Fibroblast of peridontal ligament (primary cell): ENCODE measurements around the gene TALDO1.
A peak's percentile ranks its signal among the peaks of the same experiment; 100 is the strongest.
"Not testable (repeated sequence)": the region's sequence is repeated elsewhere in the genome, so short reads cannot be mapped to it uniquely, and the experiment has no call there.

Experiments used
- DNase-seq: peaks from one replicate; pipeline ENCODE4 v3.0.0-alpha.2; 2010; ENCODE audit errors: extremely low read depth

Gene TALDO1

DNA sequence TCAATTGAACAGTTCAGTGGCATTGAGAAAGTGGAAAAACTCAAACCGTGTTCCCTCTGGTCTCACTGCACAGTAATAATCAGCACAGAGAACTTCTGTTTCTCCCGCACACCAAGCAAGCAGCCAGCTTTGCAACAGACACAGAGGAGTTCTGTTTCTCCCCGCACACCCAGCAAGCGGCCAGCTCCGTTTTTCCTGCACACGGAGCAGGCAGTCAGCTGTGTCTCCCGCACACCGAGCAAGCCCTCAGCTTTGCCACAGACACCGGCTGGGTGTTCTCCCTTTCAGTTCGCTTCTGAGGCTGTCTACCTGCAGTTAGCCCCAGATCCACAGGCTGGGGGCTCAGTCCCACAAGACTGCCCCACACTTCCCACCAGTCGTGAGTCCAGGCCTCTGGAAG, 9.9 kb upstream of the TALDO1 start:
- no peak for DNase-seq

DNA sequence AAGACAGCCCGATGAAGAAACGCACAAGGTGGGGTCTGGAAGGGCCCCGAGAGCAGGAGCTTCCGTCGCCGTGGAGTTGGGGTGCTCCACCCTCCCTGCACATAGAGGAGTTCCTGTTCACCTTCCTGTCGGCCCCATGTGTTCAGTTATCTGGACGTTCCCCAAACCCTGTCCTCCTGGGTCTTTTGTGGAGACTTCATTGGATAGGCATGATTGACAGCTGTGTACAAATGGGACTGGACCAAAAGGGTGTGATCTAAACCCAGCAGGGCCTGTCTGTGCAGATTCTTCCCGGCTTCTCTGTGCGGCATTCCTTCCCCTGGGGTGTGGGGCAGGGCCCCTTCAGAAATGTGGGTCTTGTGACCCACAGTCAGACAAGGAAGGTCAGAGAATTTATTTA, 9.4 kb upstream of the TALDO1 start:
- not testable (repeated sequence) for DNase-seq

DNA sequence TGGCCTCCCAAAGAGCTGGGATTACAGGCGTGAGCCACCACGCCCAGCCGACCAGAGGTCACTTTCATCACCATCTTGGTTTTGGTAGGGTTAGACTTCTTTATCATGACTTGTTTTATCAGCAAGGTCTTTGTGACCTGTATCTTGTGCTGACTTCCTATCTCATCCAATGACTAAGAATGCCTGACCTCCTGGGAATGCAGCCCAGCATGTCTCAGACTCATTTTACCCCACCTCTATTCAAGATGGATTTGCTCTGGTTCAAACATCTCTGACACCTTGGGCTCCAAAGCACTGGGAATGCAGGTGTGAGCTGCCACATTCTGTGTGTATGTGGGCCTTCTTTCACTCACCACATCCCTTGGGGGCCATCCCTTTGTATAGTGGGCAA, 5.1 kb upstream of the TALDO1 start:
- DNase-seq = no peak

DNA sequence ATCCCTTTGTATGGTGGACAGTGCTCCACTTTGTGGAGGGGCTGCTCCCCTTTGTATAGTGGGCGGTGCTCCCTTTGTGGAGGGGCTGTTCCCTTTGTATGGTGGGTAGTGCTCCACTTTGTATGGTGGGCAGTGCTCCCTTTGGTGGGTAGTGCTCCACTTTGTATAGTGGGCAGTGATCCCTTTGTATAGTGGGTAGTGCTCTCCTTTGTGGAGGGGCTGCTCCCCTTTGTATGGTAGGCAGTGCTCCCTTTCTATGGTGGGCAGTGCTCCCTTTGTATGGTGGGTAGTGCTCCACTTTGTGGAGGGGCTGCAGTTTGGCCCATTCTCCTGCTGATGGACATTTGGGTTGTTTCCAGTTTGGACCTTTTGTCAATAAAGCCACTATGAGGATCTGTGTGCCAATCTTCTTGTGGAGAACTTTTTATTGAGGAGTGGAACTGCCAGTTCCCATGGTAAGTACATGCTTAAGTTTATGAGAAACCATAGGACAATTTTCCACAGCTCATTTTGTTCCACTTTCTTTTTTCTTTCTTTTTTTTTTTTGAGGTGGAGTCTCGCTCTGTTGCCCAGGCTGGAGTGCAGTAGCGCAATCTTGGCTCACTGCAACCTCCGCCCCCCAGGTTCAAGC, 4.6 kb upstream of the TALDO1 start:
- no peak for DNase-seq

DNA sequence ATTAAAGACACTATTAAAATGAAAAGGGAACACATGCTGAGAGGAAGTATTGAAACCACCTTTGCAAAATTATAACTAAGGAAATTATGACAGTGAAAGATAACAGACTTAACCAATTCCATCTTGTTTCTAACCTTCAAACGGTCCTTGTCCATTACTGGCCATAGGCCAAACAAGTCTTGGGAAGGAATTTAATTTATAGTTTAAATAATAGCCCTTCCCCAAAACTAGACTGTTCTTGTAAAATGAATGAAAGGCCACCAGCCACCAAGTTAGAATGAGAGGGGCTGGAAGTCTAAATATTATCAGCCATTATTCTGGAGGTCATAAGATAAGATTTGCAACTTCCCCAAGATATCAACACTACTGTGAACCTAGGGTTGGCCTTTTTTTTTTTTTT, 1.8 kb upstream of the TALDO1 start:
- no peak for DNase-seq

DNA sequence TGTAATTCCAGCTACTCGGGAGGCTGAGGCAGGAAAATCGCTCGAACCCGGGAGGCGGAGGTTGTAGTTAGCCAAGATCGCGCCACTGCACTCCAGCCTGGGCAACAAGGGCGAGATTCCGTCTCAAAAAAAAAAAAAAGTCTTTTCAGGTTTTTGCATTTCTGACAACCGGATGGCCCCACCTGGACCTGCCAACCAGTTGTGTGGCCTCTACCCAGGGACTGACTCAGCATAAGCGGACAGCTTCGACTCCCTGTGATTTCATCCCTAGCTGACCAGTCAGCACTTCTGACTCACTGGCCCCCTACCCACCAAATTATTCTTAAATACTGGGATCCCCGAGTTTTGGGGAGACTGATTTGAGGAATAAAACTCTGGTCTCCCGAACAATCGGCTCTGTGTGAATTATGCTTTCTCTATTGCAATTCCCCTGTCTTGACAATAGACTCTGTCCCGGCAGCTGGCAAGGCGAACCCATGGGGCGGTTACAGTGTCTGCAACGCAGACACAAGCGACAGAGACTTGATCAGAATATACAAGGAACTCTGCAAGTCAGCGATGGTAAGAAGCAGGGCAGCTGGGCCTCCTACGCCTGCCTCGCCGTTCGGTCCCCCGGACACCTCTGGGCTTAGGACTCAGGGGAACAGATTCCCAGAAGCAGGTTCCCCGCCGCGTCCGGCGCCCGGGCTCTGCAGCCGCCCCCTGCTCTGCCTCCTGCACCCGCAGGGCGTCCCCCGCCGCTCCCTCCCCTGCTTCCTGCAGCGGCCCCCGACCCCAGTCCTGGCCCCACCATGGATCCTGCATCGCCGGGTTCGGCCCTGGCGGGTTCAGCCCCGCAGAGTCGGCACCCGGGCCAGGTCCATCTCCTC, 741 bp upstream of the TALDO1 start:
- no peak for DNase-seq

DNA sequence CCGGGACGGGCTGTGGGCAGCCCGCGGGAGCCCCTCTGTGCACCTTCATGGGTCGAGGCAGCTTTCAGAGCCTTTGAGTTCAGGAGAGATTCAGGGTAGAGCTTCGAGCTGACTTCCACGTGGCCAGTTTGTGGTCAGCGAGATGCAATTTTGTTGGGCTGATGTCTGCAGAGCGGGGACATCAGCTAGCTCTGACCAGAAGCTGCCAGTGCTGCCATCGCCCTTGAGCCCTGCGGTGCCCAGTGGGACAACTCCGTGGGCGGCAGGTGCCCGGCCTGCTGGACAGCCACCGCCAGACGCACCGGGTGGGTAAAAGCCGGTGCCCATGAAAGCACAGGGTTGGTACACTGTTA, 719 bp downstream of the TALDO1 start:
- DNase-seq = peak; percentile 16

DNA sequence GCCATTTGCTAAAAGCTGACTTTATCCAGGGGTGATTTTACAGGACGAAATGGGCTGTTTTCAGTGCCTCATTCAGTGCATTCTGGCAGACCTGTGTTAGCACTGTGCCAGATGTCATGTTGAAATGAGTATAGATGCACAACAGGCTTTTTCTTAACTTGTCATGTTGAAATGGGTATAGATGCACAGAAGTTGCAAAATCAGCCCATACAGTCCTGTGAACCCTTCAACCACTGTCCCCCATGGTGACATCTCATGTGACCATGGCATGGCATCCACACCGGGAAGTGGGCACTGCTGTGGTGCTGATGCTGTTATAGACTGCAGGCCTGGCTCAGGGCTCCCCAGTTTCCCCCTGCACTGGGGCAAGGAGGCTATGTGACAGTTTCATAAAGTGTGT, 2.5 kb downstream of the TALDO1 start:
- DNase-seq = no peak

DNA sequence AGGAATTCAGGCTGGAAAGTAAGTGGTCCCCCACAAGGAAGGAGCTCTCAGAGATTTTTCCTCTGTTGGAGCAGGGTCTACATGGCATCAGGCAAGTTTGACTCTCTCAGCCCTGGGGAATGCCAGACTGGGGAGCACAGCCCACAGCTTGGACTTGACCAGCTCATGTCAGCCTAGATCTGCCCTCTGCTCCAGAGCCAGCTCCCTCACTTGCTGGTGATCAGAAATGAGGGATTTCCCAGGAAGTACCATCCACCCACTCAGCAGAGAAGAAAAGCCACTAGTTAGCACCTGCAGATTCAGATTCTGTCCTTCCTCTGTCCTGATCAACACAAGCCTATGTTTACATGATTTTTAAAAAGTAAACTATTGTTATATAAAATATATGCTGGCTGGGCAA, 13.0 kb downstream of the TALDO1 start:
- DNase-seq = no peak

DNA sequence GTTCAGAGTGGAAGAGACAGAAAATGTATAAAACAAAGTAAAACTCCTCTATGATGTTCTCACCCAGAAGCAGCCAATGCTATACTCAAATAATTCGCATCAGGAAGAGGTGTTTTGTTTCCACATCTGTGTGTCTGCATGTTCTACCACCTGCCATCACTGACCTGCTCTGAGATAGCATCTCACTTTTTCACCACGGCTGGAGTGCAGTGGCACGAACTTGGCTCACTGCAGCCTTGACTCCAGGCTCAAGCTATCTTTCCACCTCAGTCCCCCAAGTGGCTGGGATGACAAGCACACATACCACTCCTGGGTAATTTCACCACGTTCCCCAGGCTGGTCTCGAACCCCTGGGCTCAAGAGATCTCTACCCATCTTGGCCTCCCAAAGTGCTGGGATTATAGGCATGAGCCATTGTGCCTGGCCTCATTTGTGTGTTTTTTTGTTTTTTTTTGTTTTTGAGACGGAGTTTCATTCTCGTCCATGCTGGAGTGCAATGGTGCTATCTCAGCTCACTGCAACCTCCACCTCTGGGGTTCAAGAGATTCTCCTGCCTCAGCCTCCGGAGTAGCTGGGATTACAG, 14.4 kb downstream of the TALDO1 start:
- no peak for DNase-seq

DNA sequence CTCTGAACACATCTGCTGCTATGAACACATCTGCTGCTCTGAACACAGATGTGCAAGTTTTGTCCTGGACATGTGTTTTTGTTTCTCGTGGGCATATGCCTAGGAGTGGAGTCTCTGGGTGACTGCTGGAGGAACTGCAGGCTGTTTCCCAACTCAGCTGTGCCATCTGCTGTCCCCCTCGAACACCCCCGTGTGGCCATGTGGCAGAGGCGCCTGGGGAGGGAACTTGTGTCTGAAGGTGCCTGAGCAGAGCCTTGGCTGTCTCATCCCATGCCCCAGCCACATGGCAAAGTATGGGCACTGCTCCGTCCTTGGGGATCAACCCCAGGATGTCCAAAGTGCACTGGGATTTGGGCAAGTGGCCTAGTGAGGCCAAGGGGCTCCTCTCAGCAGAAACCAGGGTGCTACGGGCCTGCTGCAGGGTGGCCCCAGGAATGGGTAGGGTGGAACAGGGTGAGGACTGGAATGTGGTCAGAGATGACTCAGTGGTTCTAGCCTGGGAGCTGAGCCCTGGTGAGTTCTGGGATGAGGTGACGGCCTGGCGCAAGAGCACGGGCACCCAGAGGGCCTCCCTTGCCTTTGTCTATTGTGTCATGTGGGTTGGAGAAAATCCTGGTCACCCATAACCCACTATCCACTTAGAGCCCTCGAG, 15.3 kb downstream of the TALDO1 start:
- peak; percentile 73 for DNase-seq

DNA sequence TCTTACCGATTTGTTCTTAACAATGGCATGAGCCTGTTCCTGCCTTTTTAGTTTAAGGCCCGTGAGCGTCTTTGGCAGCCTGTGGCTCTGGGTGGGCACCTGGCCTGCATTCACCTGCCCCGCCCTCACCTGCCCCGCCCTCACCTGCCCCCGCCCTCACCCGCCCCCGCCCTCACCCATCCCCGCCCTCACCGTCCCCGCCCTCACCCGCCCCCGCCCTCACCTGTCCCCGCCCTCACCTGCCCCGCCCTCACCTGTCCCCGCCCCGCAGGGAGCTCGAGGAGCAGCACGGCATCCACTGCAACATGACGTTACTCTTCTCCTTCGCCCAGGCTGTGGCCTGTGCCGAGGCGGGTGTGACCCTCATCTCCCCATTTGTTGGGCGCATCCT, 15.8 kb downstream of the TALDO1 start:
- no peak for DNase-seq

DNA sequence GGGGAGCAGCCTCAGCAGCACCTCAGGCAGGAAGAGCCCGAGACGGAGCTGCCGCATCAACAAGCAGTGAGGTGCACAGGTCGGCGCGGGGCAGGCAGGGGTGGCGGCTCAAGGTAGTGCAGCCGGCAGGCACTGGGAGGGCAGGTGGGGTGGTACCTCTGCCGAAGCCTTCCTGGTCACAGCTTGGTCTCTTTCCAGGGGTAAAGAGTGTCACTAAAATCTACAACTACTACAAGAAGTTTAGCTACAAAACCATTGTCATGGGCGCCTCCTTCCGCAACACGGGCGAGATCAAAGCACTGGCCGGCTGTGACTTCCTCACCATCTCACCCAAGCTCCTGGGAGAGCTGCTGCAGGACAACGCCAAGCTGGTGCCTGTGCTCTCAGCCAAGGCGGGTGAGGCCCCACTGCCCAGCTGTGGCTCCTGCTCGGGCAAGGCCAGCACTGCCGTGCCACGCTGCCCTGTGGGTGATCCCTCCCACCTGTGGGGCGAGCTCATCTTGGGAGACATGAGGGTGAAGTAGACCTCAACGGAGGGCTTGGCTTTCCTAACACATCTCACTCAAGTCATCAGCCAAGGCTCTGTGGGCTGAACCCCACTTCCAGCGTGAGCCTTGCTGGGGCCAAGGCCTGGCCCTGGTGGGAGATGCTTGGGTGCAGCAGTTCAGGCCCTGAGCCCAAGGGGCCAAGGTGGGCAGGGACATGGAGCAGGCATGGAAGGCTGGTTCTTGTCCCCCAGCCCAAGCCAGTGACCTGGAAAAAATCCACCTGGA, 16.5 kb downstream of the TALDO1 start:
- no peak for DNase-seq

DNA sequence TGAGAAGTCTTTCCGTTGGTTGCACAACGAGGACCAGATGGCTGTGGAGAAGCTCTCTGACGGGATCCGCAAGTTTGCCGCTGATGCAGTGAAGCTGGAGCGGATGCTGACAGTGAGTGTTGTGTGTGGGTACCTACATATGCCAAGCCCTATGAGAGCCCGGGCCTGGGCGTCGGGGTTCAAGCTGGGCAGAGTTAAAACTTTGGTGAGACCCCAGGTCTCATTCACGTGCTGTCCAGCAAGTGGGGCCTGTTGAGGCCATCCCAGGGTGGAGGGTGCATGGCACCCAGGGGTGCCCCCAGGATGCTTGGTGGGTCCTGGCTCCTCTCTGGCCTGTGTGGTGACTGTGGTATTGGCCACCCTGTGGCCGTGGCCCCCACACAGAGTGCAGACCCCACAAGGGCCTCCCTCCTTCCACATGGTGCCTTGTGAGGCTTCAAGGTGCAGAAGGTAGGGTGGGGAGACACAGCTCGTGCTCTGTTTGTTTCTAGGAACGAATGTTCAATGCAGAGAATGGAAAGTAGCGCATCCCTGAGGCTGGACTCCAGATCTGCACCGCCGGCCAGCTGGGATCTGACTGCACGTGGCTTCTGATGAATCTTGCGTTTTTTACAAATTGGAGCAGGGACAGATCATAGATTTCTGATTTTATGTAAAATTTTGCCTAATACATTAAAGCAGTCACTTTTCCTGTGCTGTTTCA, 17.2 kb downstream of the TALDO1 start:
- DNase-seq = no peak

DNA sequence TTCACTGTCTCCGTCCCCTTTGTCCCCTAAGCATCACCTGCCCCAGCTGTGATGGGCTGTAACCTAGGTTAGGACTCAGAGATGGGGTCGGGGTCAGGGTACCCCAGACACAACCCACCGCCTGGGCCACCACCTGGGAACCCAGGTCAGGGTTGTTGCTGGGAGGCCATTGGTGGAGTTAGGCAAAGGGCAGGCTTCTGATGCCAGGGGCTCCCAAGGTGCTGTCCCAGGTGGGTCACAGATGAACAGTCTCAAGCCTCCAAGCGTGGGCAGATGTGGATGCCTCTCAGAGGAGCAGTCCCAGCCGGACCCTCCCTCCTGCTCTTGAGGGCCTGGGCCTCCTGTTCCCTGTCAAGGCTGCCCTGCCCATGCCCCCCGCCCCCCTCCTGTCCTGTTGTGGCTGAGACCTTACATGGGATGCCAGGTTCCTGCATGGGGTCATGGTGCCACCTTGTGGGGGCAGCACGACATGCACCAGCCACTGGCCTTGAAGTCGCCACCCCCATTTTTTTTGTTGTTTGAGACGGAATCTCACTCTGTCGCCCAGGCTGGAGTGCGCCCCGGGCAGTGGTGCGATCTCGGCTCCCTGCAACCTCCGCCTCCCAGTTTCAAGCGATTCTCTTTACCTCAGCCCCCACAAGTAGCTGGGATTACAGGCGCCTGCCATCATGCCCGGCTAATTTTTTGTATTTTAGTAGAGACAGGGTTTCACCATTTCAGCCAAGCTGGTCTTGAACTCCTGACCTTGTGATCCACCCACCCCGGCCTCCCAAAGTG, 17.9 kb downstream of the TALDO1 start:
- DNase-seq = peak; percentile 48

DNA sequence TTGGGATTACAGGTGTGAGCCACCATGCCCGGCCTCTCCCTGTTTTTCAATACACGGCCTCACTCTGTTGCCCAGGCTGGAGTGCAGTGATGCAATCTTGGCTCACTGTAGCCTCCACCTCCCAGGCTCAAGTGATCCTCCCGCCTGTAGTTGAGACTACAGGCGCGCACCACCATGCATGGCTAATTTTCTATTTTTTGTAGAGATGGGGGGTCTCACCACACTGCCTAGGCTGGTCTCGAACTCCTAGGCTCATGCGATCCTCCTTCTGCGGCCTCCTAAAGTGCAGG, 18.5 kb downstream of the TALDO1 start:
- DNase-seq = no peak

DNA sequence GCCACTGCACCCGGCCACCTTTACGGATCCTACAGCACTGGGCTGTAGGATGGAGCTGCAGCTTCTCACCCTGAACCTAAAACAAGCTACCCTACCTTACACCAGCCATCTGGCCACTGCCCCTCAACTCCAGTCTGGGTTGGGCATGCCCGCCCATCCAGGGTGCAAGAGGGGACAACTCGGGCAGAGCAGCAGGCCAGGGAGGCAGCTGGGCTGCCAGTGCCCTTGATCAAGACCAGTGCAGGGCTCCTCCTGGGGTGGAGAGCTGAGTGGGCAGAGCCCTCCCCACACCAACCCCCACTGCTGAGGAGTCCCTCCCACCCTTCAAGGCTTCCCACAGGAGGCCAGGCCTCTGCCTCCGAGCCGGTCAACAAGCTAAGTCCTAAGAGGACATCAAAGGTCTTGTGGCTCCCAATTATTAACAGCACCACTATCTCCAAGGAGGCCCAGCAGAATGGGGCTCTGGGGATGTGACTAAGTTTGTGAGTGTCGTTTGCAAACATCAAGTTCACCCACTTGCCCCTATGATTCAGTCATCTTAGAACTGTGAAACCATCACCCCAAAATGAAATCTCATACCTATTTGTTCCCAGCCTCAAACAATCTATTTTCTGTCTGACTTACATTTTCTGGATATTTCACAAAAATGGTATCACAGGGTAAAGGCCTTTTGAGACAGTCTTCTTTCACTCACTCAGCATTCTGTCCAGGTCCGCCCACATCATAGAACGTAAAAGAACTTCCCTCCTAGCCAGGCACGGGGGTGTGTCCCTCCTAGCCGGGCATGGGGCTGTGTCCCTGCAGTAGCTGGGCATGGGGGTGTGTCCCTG, 19.1 kb downstream of the TALDO1 start:
- DNase-seq = no peak

DNA sequence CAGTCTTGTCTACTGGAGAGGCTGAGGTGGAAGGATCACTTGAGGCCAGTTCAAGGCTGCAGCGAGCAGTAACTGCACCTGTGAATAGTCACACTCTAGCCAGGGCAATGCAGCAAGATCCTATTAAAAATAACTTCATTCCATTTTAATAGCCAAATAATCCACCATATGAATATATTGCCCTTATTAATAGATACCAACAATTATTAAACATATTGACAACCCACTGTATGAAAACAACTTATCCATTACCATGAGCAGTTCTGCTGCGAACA, 19.6 kb downstream of the TALDO1 start:
- DNase-seq = no peak

DNA sequence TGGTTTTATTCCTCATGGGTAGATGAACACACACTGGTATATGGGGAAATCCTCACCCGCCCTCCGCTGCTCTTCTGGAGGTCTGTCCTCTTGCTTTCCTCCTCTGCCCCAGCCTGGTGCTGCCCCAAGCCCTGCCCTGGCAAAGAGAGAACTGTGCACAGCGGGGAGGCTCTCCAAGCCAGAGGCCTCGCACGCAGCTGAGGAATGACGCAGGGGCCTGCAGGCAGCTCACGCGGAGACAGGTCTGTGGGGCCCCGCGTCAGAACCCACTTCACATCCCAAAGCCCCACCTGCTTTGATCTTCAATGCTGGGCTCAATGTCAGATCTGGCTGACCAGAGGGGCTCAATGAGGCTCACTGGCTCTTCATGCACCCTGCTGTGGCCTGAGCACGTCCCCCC, 20.0 kb downstream of the TALDO1 start:
- no peak for DNase-seq
